ENCODE measurements around the gene HSPBP1.

HSPBP1 gene

DNA sequence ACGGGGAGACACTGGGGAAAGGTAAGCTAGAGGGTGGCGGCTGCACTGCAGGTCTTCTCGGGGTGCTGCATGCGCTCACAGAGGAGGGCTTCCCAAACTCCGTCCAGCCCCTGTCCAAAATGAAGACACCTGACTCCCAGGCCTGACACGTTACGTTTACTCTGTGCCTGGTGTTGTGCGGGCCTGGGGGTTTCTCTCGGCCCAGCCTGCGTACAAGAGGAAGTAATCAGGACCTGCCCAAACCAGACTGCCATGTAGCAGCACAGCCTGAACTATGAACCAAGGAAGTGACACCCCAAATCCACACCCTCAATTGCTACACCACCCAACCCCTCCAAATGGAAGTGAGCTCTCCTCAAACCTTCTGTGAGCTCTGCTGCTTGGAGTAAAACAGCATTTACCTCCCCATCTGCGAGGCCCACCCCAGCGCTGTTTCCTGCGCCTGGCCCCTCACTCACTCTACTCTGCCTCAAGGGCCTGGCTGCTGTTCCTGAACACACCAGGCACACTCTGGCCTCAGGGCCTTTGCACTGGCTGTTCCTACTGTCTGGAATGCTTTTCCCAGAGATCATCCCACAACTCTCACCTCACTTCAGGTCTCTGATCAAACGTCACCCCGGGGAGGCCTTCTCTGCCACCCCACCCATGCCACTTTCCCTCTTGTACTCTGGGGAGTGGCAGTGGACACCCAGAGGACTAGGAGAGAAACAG lies 3.0 kb downstream of the HSPBP1 start:
- no peak for DNase-seq (ENCODE audit: low read depth in 1 of 2, low spot score in 1 of 2)

DNA sequence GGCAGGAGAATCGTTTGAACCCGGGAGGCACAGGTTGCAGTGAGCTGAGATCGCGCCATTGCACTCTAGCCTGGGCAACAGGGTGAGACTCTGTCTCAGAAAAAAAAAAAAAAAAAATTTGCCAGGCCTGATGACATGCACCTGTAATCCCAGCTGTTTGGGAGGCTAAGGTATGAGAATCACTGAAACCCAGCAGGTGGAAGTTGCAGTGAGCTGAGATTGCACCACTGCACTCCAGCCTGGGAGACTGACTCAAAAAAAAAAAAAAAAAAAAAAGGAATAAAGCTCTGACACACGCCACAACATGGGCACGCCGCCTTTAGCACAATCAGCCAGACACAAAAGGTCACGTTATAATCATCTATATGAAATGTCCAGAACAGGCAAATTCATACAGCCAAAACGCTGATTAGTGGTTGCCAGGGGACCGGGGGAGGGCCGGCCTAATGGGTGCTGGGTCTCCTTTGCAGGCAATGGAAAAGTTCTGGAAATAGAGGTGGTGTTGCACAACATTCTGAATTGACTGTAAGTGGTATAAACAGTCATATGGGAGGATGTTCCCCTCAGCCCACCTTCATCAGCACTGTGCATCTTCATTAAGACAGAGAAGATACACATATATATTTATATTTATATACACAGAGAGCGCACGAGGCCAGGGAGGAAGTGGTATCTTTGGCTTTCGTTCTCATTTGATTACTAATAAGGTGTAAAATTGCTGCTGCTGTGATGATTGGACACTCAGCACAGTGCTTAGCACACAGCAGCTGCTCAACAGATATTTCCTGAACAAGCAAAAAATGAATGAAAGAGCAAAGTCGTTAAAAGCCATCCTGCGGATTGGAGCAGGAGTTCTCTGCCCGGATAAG lies 3.8 kb downstream of the HSPBP1 start:
- DNase-seq (ENCODE audit: low read depth in 1 of 2, low spot score in 1 of 2) = no peak

- DNase-seq (ENCODE audit: low read depth in 1 of 2, low spot score in 1 of 2) = no peak
Observed at GRCh38 chr19:55273978-55274707, 5.8 kb downstream of the HSPBP1 start.

- no peak for DNase-seq (ENCODE audit: low read depth in 1 of 2, low spot score in 1 of 2)
Observed at GRCh38 chr19:55272142-55272541, 7.8 kb downstream of the HSPBP1 start.

- DNase-seq (ENCODE audit: low read depth in 1 of 2, low spot score in 1 of 2) = no peak
Observed at GRCh38 chr19:55270172-55270942, 9.6 kb downstream of the HSPBP1 start.

DNA sequence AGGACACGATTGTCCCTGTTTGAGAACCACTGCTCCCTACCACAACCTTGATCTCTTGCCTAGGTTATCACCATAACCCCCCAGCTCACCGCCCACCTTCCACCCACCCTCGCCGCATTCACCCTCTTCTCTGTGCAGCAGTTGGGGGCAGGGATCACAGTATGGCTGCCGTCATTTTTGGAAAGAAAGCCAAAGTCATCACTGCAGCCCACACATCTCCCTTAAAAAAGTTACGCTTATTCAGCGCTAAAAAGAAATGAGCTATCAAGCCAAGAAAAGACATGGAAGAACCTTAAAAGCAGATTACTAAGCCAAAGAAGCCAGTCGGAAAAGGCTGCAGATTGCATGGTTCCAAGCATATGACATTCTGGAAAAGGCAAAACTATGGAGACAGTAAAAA lies 10.6 kb downstream of the HSPBP1 start:
- DNase-seq (ENCODE audit: low read depth in 1 of 2, low spot score in 1 of 2) = no peak

- DNase-seq (ENCODE audit: low read depth in 1 of 2, low spot score in 1 of 2) = no peak
Observed at GRCh38 chr19:55266840-55267239, 13.1 kb downstream of the HSPBP1 start.

- DNase-seq (ENCODE audit: low read depth in 1 of 2, low spot score in 1 of 2) = no peak
Observed at GRCh38 chr19:55266404-55266803, 13.5 kb downstream of the HSPBP1 start.

DNA sequence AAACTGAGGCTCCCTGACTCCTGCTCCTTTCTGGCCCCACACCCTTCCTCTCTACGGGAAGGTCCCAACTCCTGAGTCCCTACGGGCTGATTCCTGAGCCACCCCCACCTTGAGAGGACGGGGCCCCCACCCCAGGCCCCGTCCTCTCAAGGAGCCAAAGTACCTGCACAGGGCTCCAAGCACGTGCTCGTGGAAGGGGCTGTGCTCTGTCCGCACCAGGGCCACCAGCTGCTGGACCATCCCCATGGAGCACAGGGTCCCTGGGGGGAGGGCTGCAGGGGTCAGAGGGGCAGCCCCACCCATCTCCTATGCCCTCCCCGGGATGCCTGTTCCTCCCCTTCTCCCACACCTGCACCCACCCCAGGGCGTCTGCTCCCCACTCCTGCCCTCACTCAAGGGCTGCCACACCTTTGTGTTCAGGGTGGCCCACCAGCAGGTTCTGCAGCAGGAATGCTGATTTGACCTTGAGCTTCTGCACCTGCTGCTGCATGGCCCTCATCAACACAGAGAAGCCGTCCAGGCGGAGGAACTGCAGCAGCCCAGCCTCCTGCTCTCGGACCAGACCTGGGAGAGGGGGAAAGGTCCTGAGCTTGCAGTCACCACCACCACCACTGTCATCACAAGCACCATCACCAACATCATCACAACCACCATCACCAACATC lies 14.1 kb downstream of the HSPBP1 start:
- DNase-seq (ENCODE audit: low read depth in 1 of 2, low spot score in 1 of 2) = no peak

DNA sequence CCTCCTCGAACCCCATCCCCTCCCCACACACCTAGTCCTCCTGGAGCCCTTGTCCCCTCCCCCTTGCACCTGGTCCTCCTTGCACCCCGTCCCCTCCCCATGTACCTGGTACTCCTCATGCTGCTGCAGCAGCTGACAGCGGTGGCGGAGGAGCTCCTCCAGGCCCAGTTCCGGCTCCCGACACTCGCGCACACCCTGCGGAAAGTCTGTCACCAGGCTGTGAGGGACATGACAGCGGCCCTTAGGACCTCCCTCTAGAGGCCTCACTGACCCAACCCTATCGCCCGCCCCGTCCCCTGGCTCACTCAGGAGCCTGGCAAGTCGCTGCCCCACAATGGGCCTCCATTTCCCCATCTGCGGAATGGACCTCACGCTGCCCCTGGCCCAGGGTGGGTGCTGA lies 14.7 kb downstream of the HSPBP1 start:
- DNase-seq (ENCODE audit: low read depth in 1 of 2, low spot score in 1 of 2) = no peak

DNA sequence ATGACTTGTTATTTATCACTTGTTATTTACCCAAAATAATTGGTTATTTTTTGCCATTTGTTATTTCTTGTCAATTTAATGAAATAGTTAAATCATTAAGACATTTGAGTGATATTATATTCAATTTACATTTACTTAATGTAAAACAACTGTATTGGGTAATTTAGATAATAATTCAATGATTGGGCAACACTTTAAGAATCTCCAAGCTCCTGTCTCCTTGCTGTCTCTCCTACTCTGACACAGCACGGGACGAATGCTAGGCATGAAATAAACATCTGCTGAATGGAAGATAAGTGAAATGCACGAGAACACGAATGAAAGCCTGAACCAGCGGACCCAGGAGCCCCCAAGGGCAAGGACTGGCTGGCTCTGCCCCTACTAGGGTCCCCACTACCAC lies 15.4 kb downstream of the HSPBP1 start:
- DNase-seq (ENCODE audit: low read depth in 1 of 2, low spot score in 1 of 2) = no peak

DNA sequence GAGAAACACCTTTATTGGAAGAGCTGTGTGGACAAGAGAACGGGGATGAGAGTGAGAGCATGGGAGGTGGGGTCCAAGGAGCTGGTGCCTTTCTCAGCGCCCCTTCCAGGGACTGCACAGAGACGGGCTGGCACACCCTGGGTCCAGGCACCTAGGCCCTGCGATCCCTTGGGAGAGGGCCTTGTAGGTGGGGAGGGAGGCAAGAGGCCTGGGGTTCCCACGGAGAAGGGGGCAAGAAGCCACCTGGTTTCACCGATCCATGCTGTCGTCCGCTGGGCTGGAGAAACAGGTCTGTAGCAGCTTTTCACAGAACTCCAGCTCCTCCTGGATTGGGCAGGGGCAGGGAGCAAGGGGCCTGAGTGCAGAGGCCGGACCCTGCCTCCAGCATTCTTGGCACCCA lies 17.6 kb downstream of the HSPBP1 start:
- no peak for DNase-seq (ENCODE audit: low read depth in 1 of 2, low spot score in 1 of 2)

GRCh38 chr19:55261671-55262126 lies 18.2 kb downstream of the HSPBP1 start:
- no peak for DNase-seq (ENCODE audit: low read depth in 1 of 2, low spot score in 1 of 2)

GRCh38 chr19:55259540-55260210 lies 20.2 kb downstream of the HSPBP1 start:
- no peak for DNase-seq (ENCODE audit: low read depth in 1 of 2, low spot score in 1 of 2)

DNA sequence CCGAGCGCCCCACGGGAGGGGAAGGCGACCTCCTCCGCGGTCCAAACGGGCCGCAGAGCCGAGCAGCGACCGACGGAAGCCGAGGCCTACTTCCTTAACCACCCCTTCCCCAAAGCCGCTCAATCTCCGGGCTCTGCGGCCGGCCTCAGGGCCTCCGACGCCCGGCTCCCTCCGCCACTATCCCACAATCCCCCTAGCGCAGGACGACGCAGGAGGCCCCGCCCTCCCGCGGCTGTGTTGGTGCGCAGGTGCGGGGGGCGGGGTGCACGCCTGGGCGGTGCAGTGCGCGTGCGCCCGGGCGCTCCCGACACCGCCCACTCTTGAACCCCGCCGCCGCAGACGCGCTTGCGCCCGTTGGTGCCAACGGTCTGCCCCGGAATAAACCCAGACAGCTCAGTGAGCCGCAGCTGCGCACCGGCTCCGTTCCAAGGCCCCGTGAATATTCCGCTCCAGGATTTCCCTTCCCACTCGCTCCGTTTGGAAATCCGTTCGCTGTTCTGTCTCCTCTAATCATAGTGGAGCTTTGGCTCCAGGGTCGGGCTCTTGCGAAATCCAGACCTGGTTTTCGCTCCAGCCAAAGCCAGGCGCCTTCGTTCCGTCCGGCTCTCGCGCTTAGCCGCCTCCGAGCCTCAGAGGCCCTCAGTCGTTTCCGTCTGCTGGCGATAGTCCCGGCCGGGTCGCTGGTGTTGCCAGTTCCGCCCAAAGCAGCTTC lies 20.9 kb downstream of the HSPBP1 start, which contains the start of gene PPP6R1:
Gene PPP6R1, minus strand, starts transcription at position 190 of the 712 bp plus-strand sequence. CDS start 11,914 bp downstream, outside the sequence.
- peak; percentile 80 to 91 for DNase-seq (ENCODE audit: low read depth in 1 of 2, low spot score in 1 of 2)

GRCh38 chr19:55258476-55258827 lies 21.5 kb downstream of the HSPBP1 start:
- peak in 1 of 2 donors; percentile 41 for DNase-seq (ENCODE audit: low read depth in 1 of 2, low spot score in 1 of 2)

- no peak for DNase-seq (ENCODE audit: low read depth in 1 of 2, low spot score in 1 of 2)
Observed at GRCh38 chr19:55257461-55258420, 22.2 kb downstream of the HSPBP1 start.

Measured in activated T-helper 1 cell treated with anti-CD3 and anti-CD28 coated beads, Interleukin-2, amount 50 U/mL, for 16 hours (primary cell).